Subcutaneous abdominal adipose tissue (tissue), 5 donors: ENCODE data around the gene APPBP2.

Experiments used
- H3K27ac ChIP-seq: one replicate; pipeline ENCODE4 v1.7.0; 2013; ENCODE audit warnings: low read depth, mild to moderate bottlenecking, inconsistent platforms, low read length, moderate library complexity
- H3K27me3 ChIP-seq, 5 donors: one replicate each; pipeline ENCODE4 v1.7.0; 2013; ENCODE audit warnings: low read length in 5 of 5, inconsistent platforms in 1 of 5; ENCODE audit not compliant: control insufficient read depth in 5 of 5, insufficient read depth in 4 of 5
- H3K36me3 ChIP-seq, 5 donors: one replicate each; pipeline ENCODE4 v1.7.0; 2013; ENCODE audit warnings: low read length in 5 of 5; ENCODE audit not compliant: control insufficient read depth in 5 of 5, insufficient read depth in 5 of 5
- H3K4me1 ChIP-seq, 5 donors: one replicate each; pipeline ENCODE4 v1.7.0; 2013; ENCODE audit warnings: low read length in 5 of 5, mild to moderate bottlenecking in 3 of 5, moderate library complexity in 1 of 5; ENCODE audit not compliant: control insufficient read depth in 5 of 5, insufficient read depth in 5 of 5
- H3K4me3 ChIP-seq, 5 donors: one replicate each; pipeline ENCODE4 v1.7.0; 2013; ENCODE audit warnings: low read length in 5 of 5, low read depth in 1 of 5
- H3K9ac ChIP-seq, 5 donors: one replicate each; pipeline ENCODE4 v1.7.0; 2013; ENCODE audit warnings: low read length in 5 of 5, mild to moderate bottlenecking in 4 of 5, moderate library complexity in 3 of 5
- H3K9me3 ChIP-seq, 5 donors: one replicate each; pipeline ENCODE4 v1.7.0; 2013; ENCODE audit warnings: low read length in 5 of 5; ENCODE audit not compliant: control insufficient read depth in 5 of 5
- donor health status: healthy.
- donor health status: healthy.
- donor health status: healthy.
- donor health status: healthy.
- donor health status: healthy.

APPBP2 gene

GRCh38 chr17:60534613-60535157 lies 8.6 kb upstream of the APPBP2 start:
- Histone ChIP-seq H3K4me3 (no peak overlapping the region), H3K4me1 (no peaks in the 10 kb centered on the region), H3K27ac (no peak overlapping the region), H3K9me3 (no peaks in the 10 kb centered on the region), H3K27me3 (no peaks in the 10 kb centered on the region), H3K9ac (no peak overlapping the region), H3K36me3 (no peaks in the 10 kb centered on the region)

- H3K36me3 ChIP-seq, result no peaks in the 10 kb centered on the region
- no peak overlapping the region for H3K27ac ChIP-seq
- H3K9ac ChIP-seq, result no peak overlapping the region
- H3K27me3 ChIP-seq, result no peaks in the 10 kb centered on the region
- no peak overlapping the region for H3K4me3 ChIP-seq
- no peaks in the 10 kb centered on the region for H3K9me3 ChIP-seq
- H3K4me1 ChIP-seq, result no peaks in the 10 kb centered on the region
Observed at GRCh38 chr17:60534010-60534555, 8.0 kb upstream of the APPBP2 start.

GRCh38 chr17:60529806-60530205 lies 3.8 kb upstream of the APPBP2 start:
- Histone ChIP-seq H3K4me3 (no peak overlapping the region), H3K9ac (no peak overlapping the region), H3K4me1 (peaks cover 0 to 10% (median 9%) of the 10 kb centered on the region in 5 donors), H3K36me3 (no peaks in the 10 kb centered on the region), H3K27ac (no peak overlapping the region), H3K9me3 (no peaks in the 10 kb centered on the region), H3K27me3 (no peaks in the 10 kb centered on the region)

- Histone ChIP-seq H3K36me3 (no peaks in the 10 kb centered on the region), H3K9ac (no peak overlapping the region), H3K4me1 (peaks cover 0 to 20% (median 19%) of the 10 kb centered on the region in 5 donors), H3K4me3 (no peak overlapping the region), H3K27ac (no peak overlapping the region), H3K27me3 (no peaks in the 10 kb centered on the region), H3K9me3 (no peaks in the 10 kb centered on the region)
Observed at GRCh38 chr17:60528828-60529227, 2.8 kb upstream of the APPBP2 start.

- H3K36me3 ChIP-seq, result no peaks in the 10 kb centered on the region
- H3K9ac ChIP-seq, result no peak overlapping the region
- H3K9me3 ChIP-seq, result no peaks in the 10 kb centered on the region
- H3K4me3 ChIP-seq, result no peak overlapping the region
- H3K4me1 ChIP-seq, result peaks cover 0 to 31% (median 30%) of the 10 kb centered on the region in 5 donors
- no peaks in the 10 kb centered on the region for H3K27me3 ChIP-seq
- H3K27ac ChIP-seq, result no peak overlapping the region
Observed at GRCh38 chr17:60527701-60528100, 1.7 kb upstream of the APPBP2 start.

- Histone ChIP-seq H3K4me1 (peaks cover 0 to 40% (median 40%) of the 10 kb centered on the region in 5 donors), H3K4me3 (peak overlapping the region; percentile 89 to 100 (median 91)), H3K9ac (peak overlapping the region; percentile 81 to 98 (median 96)), H3K27me3 (no peaks in the 10 kb centered on the region), H3K9me3 (no peaks in the 10 kb centered on the region), H3K36me3 (no peaks in the 10 kb centered on the region), H3K27ac (peak overlapping the region; percentile 96)
Observed at GRCh38 chr17:60526726-60527125, 684 bp upstream of the APPBP2 start.

GRCh38 chr17:60525328-60525684 lies 736 bp downstream of the APPBP2 start:
- no peaks in the 10 kb centered on the region for H3K27me3 ChIP-seq
- peak overlapping the region; percentile 96 for H3K27ac ChIP-seq
- peaks cover 0 to 51% (median 45%) of the 10 kb centered on the region in 5 donors for H3K4me1 ChIP-seq
- peak overlapping the region; percentile 81 to 98 (median 96) for H3K9ac ChIP-seq
- peak overlapping the region; percentile 91 to 100 (median 100) for H3K4me3 ChIP-seq
- H3K36me3 ChIP-seq, result peaks cover 0 to 3% (median 0%) of the 10 kb centered on the region in 5 donors
- H3K9me3 ChIP-seq, result no peaks in the 10 kb centered on the region

- peaks cover 0 to 51% (median 45%) of the 10 kb centered on the region in 5 donors for H3K4me1 ChIP-seq
- H3K27ac ChIP-seq, result peak overlapping the region; percentile 96
- H3K27me3 ChIP-seq, result no peaks in the 10 kb centered on the region
- peak overlapping the region; percentile 81 to 98 (median 96) for H3K9ac ChIP-seq
- peaks cover 0 to 3% (median 0%) of the 10 kb centered on the region in 5 donors for H3K36me3 ChIP-seq
- peak overlapping the region; percentile 91 to 100 (median 100) for H3K4me3 ChIP-seq
- no peaks in the 10 kb centered on the region for H3K9me3 ChIP-seq
Observed at GRCh38 chr17:60524463-60525327, 1.3 kb downstream of the APPBP2 start.

GRCh38 chr17:60523822-60524221 lies 2.2 kb downstream of the APPBP2 start:
- peaks cover 0 to 7% (median 3%) of the 10 kb centered on the region in 5 donors for H3K36me3 ChIP-seq
- peak overlapping the region; percentile 96 for H3K27ac ChIP-seq
- no peaks in the 10 kb centered on the region for H3K27me3 ChIP-seq
- H3K4me3 ChIP-seq, result peak overlapping the region; percentile 91 to 100 (median 100)
- peaks cover 0 to 53% (median 45%) of the 10 kb centered on the region in 5 donors for H3K4me1 ChIP-seq
- H3K9ac ChIP-seq, result peak overlapping the region in 4 of 5 donors; percentile 33 to 98 (median 90)
- no peaks in the 10 kb centered on the region for H3K9me3 ChIP-seq
